T follicular helper cell (primary cell): Measurements from ENCODE around the gene NINJ1.

Experiments used
- DNase-seq: peaks from one replicate; pipeline ENCODE4 v3.0.0-alpha.2; 2020; ENCODE audit warnings: low read depth

The NINJ1 gene

GRCh38 chr9:93099551-93100275 lies 34.3 kb downstream of the NINJ1 start:
- no peak for DNase-seq

GRCh38 chr9:93098236-93098946 lies 35.7 kb downstream of the NINJ1 start:
- no peak for DNase-seq

- DNase-seq: no peak
These were observed 36.4 kb downstream of the NINJ1 start for GRCh38 chr9:93097511-93098201.

GRCh38 chr9:93096811-93097382 lies 37.2 kb downstream of the NINJ1 start:
- no peak for DNase-seq

GRCh38 chr9:93096131-93096802 lies 37.8 kb downstream of the NINJ1 start, which contains the start of gene CARD19:
Gene CARD19, plus strand, starts transcription at chr9:93096217. Its CDS starts 129 bp downstream, at chr9:93096346.
- DNase-seq: peak; percentile 31

GRCh38 chr9:93095205-93096130 lies 38.6 kb downstream of the NINJ1 start:
- DNase-seq: peak; percentile 100

GRCh38 chr9:93094658-93095204 lies 39.3 kb downstream of the NINJ1 start:
- DNase-seq: no peak

GRCh38 chr9:93093877-93094657 lies 40.0 kb downstream of the NINJ1 start:
- DNase-seq: no peak

- no peak for DNase-seq
These were observed 40.7 kb downstream of the NINJ1 start for GRCh38 chr9:93093127-93093876.

- DNase-seq: no peak
These were observed 41.6 kb downstream of the NINJ1 start for GRCh38 chr9:93092251-93092991.

GRCh38 chr9:93091453-93092081 lies 42.5 kb downstream of the NINJ1 start:
- DNase-seq: no peak

GRCh38 chr9:93091056-93091452 lies 43.0 kb downstream of the NINJ1 start:
- no peak for DNase-seq

- DNase-seq: no peak
These were observed 43.9 kb downstream of the NINJ1 start for GRCh38 chr9:93090091-93090655.

GRCh38 chr9:93089481-93089991 lies 44.5 kb downstream of the NINJ1 start:
- DNase-seq: no peak

GRCh38 chr9:93089024-93089423 lies 45.0 kb downstream of the NINJ1 start:
- no peak for DNase-seq

GRCh38 chr9:93088656-93089015 lies 45.4 kb downstream of the NINJ1 start:
- DNase-seq: no peak

GRCh38 chr9:93087971-93088655 lies 45.9 kb downstream of the NINJ1 start:
- no peak for DNase-seq
